ENCODE data around the gene DENND4A. TPM values are rescaled to one million over a fixed set of nuclear protein-coding genes. Genes with fewer than 3 reads are reported as not detected.
A peak's percentile ranks its signal among the peaks of the same experiment; 100 is the strongest.
"Not testable (repeated sequence)": the region's sequence is repeated elsewhere in the genome, so short reads cannot be mapped to it uniquely, and the experiment has no call there.

Gene DENND4A
- total and polyA plus RNA-seq, 9 of the 15 experiments (the other 6 are each of a cell fraction or from before 2014, with no cell fraction given), result 6.8 to 32.3 (median 19.9) TPM

GRCh38 chr15:65733599-65733998, 58.5 kb downstream of the DENND4A start:
- 0 out of 2 replicates have a peak overlapping the region, but pooled peaks have one; percentile 14 for H2AFZ ChIP-seq (ENCODE audit: low read depth, low read length)
- H3K4me2 ChIP-seq (ENCODE audit: insufficient read depth, low read length); CTCF ChIA-PET (ENCODE audit: low intra/inter-chr PET ratio); H3K4me3 ChIP-seq; intact Hi-C loops (cut with micrococcal nuclease); H3K4me1 ChIP-seq (replicated peaks in 1 of 2; ENCODE audit: control insufficient read depth in 2 of 2, insufficient read depth in 2 of 2, low read length in 2 of 2); DNase-seq (ENCODE audit: extremely low read depth in 1 of 4, low spot score in 3 of 4); in situ Hi-C loops (cut with MboI); H3K9me1 ChIP-seq (ENCODE audit: control insufficient read depth, insufficient read depth, low read length); H3K9ac ChIP-seq (ENCODE audit: insufficient read depth in 1 of 2, low read depth in 2 of 2, low read length in 2 of 2); H3K9me3 ChIP-seq (replicated peaks; ENCODE audit: control insufficient read depth, insufficient read depth, low read depth, low read length); H3K79me2 ChIP-seq (ENCODE audit: control insufficient read depth, insufficient read depth, low read length); BruUV-seq (replicated peaks); H3K27ac ChIP-seq (ENCODE audit: extremely low read depth, low read depth, low read length); H3K27me3 ChIP-seq (ENCODE audit: control insufficient read depth in 2 of 2, insufficient read depth in 2 of 2, low read length in 2 of 2); ATAC-seq; H4K20me1 ChIP-seq (replicated peaks; ENCODE audit: control insufficient read depth, insufficient read depth, low read length); FAIRE-seq: not testable (repeated sequence)
- 16% methylated on average over 4 of the region's 4 CpGs for WGBS (ENCODE audit: insufficient coverage, low coverage, missing lambda C conversion rate)
- POLR2A ChIA-PET, result interaction anchor here (1.0 to 1.7 kb wide), 3 partner anchors 10 to 22 kb away, joined by 3 to 5 read pairs (median 4); no protein-coding TSS in a partner anchor
- H3K36me3 ChIP-seq (ENCODE audit: control insufficient read depth, insufficient read depth, low read length), result peaks cover 32% of the 10 kb centered on the region
- peak; percentile 38; the same call in 1 of the 2 replicates for TF ChIP-seq MTA2 (IDR thresholded peaks at IDR 0.05; ENCODE audit: low read depth)
- TF ChIP-seq ILK (tag; IDR thresholded peaks at IDR 0.05; ENCODE audit: borderline replicate concordance, low read depth), result 0 out of 2 replicates have a peak, but pooled peaks have one; percentile 38
- peak; percentile 43; the same call in 1 of the 2 replicates for TF ChIP-seq NCOR1 (IDR thresholded peaks at IDR 0.05)
- TF ChIP-seq CREB3 (tag; conservative IDR thresholded peaks at IDR 0.05; ENCODE audit: low read depth), result peak; percentile 64; the same call in 1 of the 2 replicates
- TF ChIP-seq PYGO2 (tag; IDR thresholded peaks at IDR 0.05), result peak; percentile 35; the same call in 1 of the 2 replicates
- TF ChIP-seq CBFA2T2 (conservative IDR thresholded peaks at IDR 0.05), result peak; percentile 82
- 0 out of 2 replicates have a peak, but pooled peaks have one; percentile 21 for TF ChIP-seq SMARCA4 (IDR thresholded peaks at IDR 0.05)
- TF ChIP-seq TEAD1 (CRISPR knock-in tag; IDR thresholded peaks at IDR 0.05), result 0 out of 4 replicates have a peak, but pooled peaks of 1 of the 2 experiments have one; percentile 14
- peak; percentile 32; the same call in 1 of the 2 replicates for TF ChIP-seq NR2C1 (IDR thresholded peaks at IDR 0.05)
- TF ChIP-seq NR2C1 (tag; IDR thresholded peaks at IDR 0.05), result peak; percentile 84
- peak; percentile 27 to 73; a peak in 2 of 4 replicates for TF ChIP-seq MNT (conservative IDR thresholded peaks at IDR 0.05)
- peak; percentile 48; the same call in 1 of the 2 replicates for TF ChIP-seq HINFP (tag; conservative IDR thresholded peaks at IDR 0.05; ENCODE audit: low read depth)
- 0 out of 2 replicates have a peak, but pooled peaks have one; percentile 35 for TF ChIP-seq ZNF766 (CRISPR knock-in tag; conservative IDR thresholded peaks at IDR 0.05)
- 0 out of 2 replicates have a peak, but pooled peaks have one; percentile 22 for TF ChIP-seq KLF6 (CRISPR knock-in tag; IDR thresholded peaks at IDR 0.05; ENCODE audit: borderline replicate concordance)
- peak; percentile 24 to 32; a peak in 2 of 4 replicates for TF ChIP-seq KDM1A (IDR thresholded peaks at IDR 0.05)
- peak; percentile 45; the same call in 1 of the 2 replicates for TF ChIP-seq HDAC2 (IDR thresholded peaks at IDR 0.05)
- peak; percentile 77 for TF ChIP-seq TCF3 (CRISPR knock-in tag; IDR thresholded peaks at IDR 0.05)
